K562 (cell line): ENCODE results near the gene ZNF319. TPM values are rescaled to one million over a fixed set of nuclear protein-coding genes. Genes with fewer than 3 reads are reported as not detected.

ENCODE experiments used
- ATAC-seq: fragments of 200-7000 bp; cut with Tn5 transposase; 3 replicates; pipeline ENCODE4 v1.9.1; 2020; ENCODE audit warnings: moderate library complexity
- BruUV-seq: library from RNA; stranded (reverse); fragments of 400-500 nt; replicated peaks from 2 replicates; lab custom pipeline; 2021; lab: Mats Ljungman, UMichigan
- CTCF ChIA-PET: fragments of 300-600 bp; formaldehyde crosslinking; extraction: SDS; loops from one replicate; lab custom pipeline; 2021; ENCODE audit warnings: low intra/inter-chr PET ratio; lab: Yijun Ruan, JAX
- POLR2A ChIA-PET: fragments of 300-600, 350-650 bp; sonication (Branson Sonifier 250); formaldehyde crosslinking; extraction: SDS; loops from one replicate; lab custom pipeline; 2021; ENCODE audit warnings: antibody characterized with exemption, inconsistent platforms; lab: Yijun Ruan, JAX
- DNase-seq, 4 experiments: peaks; one replicate each; pipeline versions ENCODE4 v3.0.0 to v3.0.0-alpha.2; 2011 to 2018; ENCODE audit warnings: low spot score in 3 of 4, mixed read lengths in 3 of 4; ENCODE audit errors: extremely low read depth in 1 of 4
- FAIRE-seq: peaks from 2 replicates; lab custom pipeline; 2011; peaks lifted over from hg19 to GRCh38; lab: Jason Lieb, UNC
- H2AFZ ChIP-seq: 2 replicates; pipeline ENCODE4 v1.6.0; 2011; ENCODE audit warnings: low read depth, low read length, control low read depth, inconsistent platforms
- H3K27ac ChIP-seq: fragments of 200-600 bp; 3 replicates; pipeline ENCODE4 v1.8.0; 2011; ENCODE audit warnings: low read depth, mild to moderate bottlenecking, control low read depth, inconsistent platforms, low read length, moderate library complexity, mixed read lengths; ENCODE audit errors: extremely low read depth
- H3K27me3 ChIP-seq, 2 experiments: fragments of 300-600 bp in 1 of 2; 2 replicates in 1 of 2; 3 replicates in 1 of 2; pipeline versions ENCODE4 v1.6.0 to v1.8.0; 2011; ENCODE audit warnings: inconsistent platforms in 2 of 2, low read length in 2 of 2, mild to moderate bottlenecking in 1 of 2, mixed read lengths in 1 of 2, moderate library complexity in 1 of 2; ENCODE audit not compliant: control insufficient read depth in 2 of 2, insufficient read depth in 2 of 2
- H3K36me3 ChIP-seq: fragments of 300-600 bp; 3 replicates; pipeline ENCODE4 v1.8.0; 2011; ENCODE audit warnings: mild to moderate bottlenecking, low read length, inconsistent platforms; ENCODE audit not compliant: control insufficient read depth, insufficient read depth
- H3K4me1 ChIP-seq, 2 experiments: fragments of 200-600 bp in 1 of 2; replicated peaks in 1 of 2; 2 replicates in 1 of 2; 3 replicates in 1 of 2; pipeline versions ENCODE4 v1.5.1 to v1.8.0; 2011; ENCODE audit warnings: inconsistent platforms in 2 of 2, low read length in 2 of 2, mild to moderate bottlenecking in 1 of 2, mixed read lengths in 1 of 2, moderate library complexity in 1 of 2; ENCODE audit not compliant: control insufficient read depth in 2 of 2, insufficient read depth in 2 of 2
- H3K4me2 ChIP-seq: 2 replicates; pipeline ENCODE4 v1.6.1; 2011; ENCODE audit warnings: low read length, control low read depth, inconsistent platforms, mixed read lengths; ENCODE audit not compliant: insufficient read depth
- H3K4me3 ChIP-seq: fragments of 200-600 bp; sonication (generic), shearing (Covaris generic); 2 replicates; pipeline ENCODE4 v1.5.1; 2016; ENCODE audit warnings: control low read depth, inconsistent platforms
- H3K79me2 ChIP-seq: fragments of 200-600 bp; 3 replicates; pipeline ENCODE4 v1.8.0; 2011; ENCODE audit warnings: low read length, inconsistent platforms; ENCODE audit not compliant: control insufficient read depth, insufficient read depth
- H3K9ac ChIP-seq, 2 experiments: 2 replicates each; pipeline versions ENCODE4 v1.6.0 to v1.6.1; 2011; ENCODE audit warnings: low read depth in 2 of 2, low read length in 2 of 2, control low read depth in 1 of 2, inconsistent platforms in 1 of 2, mild to moderate bottlenecking in 1 of 2, mixed read lengths in 1 of 2; ENCODE audit not compliant: insufficient read depth in 1 of 2
- H3K9me1 ChIP-seq: one replicate; pipeline ENCODE4 v1.6.0; 2011; ENCODE audit warnings: inconsistent platforms, mild to moderate bottlenecking, low read length, moderate library complexity; ENCODE audit not compliant: control insufficient read depth, insufficient read depth
- H3K9me3 ChIP-seq: replicated peaks from 2 replicates; pipeline ENCODE4 v1.5.1; 2011; ENCODE audit warnings: low read depth, low read length, inconsistent platforms; ENCODE audit not compliant: control insufficient read depth, insufficient read depth
- H4K20me1 ChIP-seq: replicated peaks from 2 replicates; pipeline ENCODE4 v1.6.1; 2011; ENCODE audit warnings: low read length, inconsistent platforms, mixed read lengths; ENCODE audit not compliant: control insufficient read depth, insufficient read depth
- ETV5 ChIP-seq: sonication (generic); formaldehyde crosslinking; IDR thresholded peaks from 2 replicates; pipeline ENCODE4 v1.4.0; 2020; ENCODE audit warnings: low read depth, mild to moderate bottlenecking, missing genetic modification reagents
- PHB ChIP-seq: fragments of 250-450 bp; sonication (Bioruptor Pico); IDR thresholded peaks from 2 replicates; pipeline ENCODE4 v1.5.0; 2021
- WGBS: fragments of 100-300 bp; shearing (Covaris generic); methylation state at CpG from one replicate; pipeline ENCODE4 v1.1.6; 2016; ENCODE audit warnings: low coverage, mixed read lengths; ENCODE audit not compliant: insufficient coverage; ENCODE audit errors: missing lambda C conversion rate; 5-methylcytosine and 5-hydroxymethylcytosine counted together
- in situ Hi-C: fragments of 300-500 bp; cut with MboI; formaldehyde crosslinking; loops from 4 replicates; pipeline ENCODE4 v1.15.0; 2018; ENCODE audit warnings: inconsistent platforms, mixed read lengths
- intact Hi-C: fragments of 100-400 bp; cut with micrococcal nuclease; formaldehyde crosslinking; loops from 2 replicates; pipeline ENCODE4 v1.14.2; 2022
- polyA plus RNA-seq, 8 experiments: library from polyadenylated mRNA; depleted of rRNA in 4 of 8; stranded (reverse) in 5 of 8; unstranded in 3 of 8; fragments of >200 nt; fragmentation: Nextera tagmentation in 2 of 8; fragmentation: Illumina TruSeq in 1 of 8; extraction: Ambion mirVana in 2 of 8; extraction: Trizol in 1 of 8; gene quantifications; 2 replicates each; pipeline versions ENCODE4 v1.2.1 to v1.2.3, GENCODE V29; 2011 to 2014; ENCODE audit warnings: inconsistent platforms in 1 of 8, missing spikeins in 1 of 8
- total RNA-seq, 7 experiments: library from RNA; depleted of rRNA in 6 of 7; stranded (reverse); fragments of >200 nt in 6 of 7; fragmentation: Illumina TruSeq in 2 of 7; extraction: Trizol in 2 of 7; gene quantifications; 2 replicates each; pipeline versions ENCODE4 v1.2.1 to v1.2.3, GENCODE V29; 2011 to 2021; ENCODE audit warnings: low replicate concordance in 1 of 7

The ZNF319 gene
- total and polyA plus RNA-seq, 9 of the 15 experiments (the other 6 are each of a cell fraction or from before 2014, with no cell fraction given), result 0.20 to 5.7 (median 1.4) TPM

- no peak for TF ChIP-seq PHB (CRISPR knock-in tag)
- no peak for TF ChIP-seq ETV5
- H3K4me3 ChIP-seq, result no peak overlapping the region
- intact Hi-C loops, result no loop called here
- DNase-seq (no peak), FAIRE-seq (no peak), ATAC-seq (no peak)
- H3K4me2 ChIP-seq, result no peak overlapping the region
- ChIA-PET POLR2A (interaction anchor here (0.7 kb wide), 1 partner anchor 25 kb away, joined by 3 read pairs; no protein-coding TSS in a partner anchor), CTCF (interaction anchor here (0.7 kb wide), 1 partner anchor 754 kb away, joined by 3 read pairs; no protein-coding TSS in a partner anchor)
- H4K20me1 ChIP-seq, result no peaks in the 10 kb centered on the region
- no peak overlapping the region for H2AFZ ChIP-seq
- H3K9me3 ChIP-seq, result no peaks in the 10 kb centered on the region
- peaks cover 0 to 39% of the 10 kb centered on the region in 2 experiments; a peak in 3 of 5 replicates for H3K4me1 ChIP-seq
- no TSS peak for BruUV-seq
- H3K27ac ChIP-seq, result no peak overlapping the region
- H3K36me3 ChIP-seq, result peaks cover 6% of the 10 kb centered on the region; the same call in 1 of the 3 replicates
- WGBS, result 67% methylated on average over 13 of the region's 13 CpGs
- no peaks in the 10 kb centered on the region for H3K27me3 ChIP-seq
- in situ Hi-C loops, result no loop called here
- no peaks in the 10 kb centered on the region for H3K79me2 ChIP-seq
- no peak overlapping the region for H3K9ac ChIP-seq
- no peaks in the 10 kb centered on the region for H3K9me1 ChIP-seq
These were observed 48.2 kb upstream of the ZNF319 start for GRCh38 chr16:58048494-58049231.
